Peyer's patch (tissue), 4 donors: ENCODE measurements around the gene KCTD1. TPM values are rescaled to one million over a fixed set of nuclear protein-coding genes. Genes with fewer than 3 reads are reported as not detected.

Experiments used
- DNase-seq, 3 donors: peaks; one replicate each; pipeline ENCODE4 v3.0.0-alpha.2; 2017 to 2019
- H3K27ac ChIP-seq, 4 donors: fragments of 200-600 bp; sonication (generic); one replicate each; pipeline ENCODE4 v1.5.1; 2016 to 2019
- H3K27me3 ChIP-seq, 2 donors: fragments of 200-600 bp; sonication (generic); one replicate each; pipeline ENCODE4 v1.5.1; 2019
- H3K36me3 ChIP-seq, 3 donors: fragments of 200-600 bp; sonication (generic); one replicate each; pipeline ENCODE4 v1.5.1; 2016 to 2019
- H3K4me1 ChIP-seq, 4 donors: fragments of 200-600 bp; sonication (generic); one replicate each; pipeline ENCODE4 v1.5.1; 2016 to 2019
- H3K4me3 ChIP-seq, 4 donors: fragments of 200-600 bp; sonication (generic); 1 replicate in 3 of 4; 2 replicates in 1 of 4; pipeline ENCODE4 v1.5.1; 2016 to 2019; ENCODE audit warnings: mild to moderate bottlenecking in 1 of 4
- H3K9me3 ChIP-seq, 4 donors: fragments of 200-600 bp; sonication (generic); one replicate each; pipeline ENCODE4 v1.5.1; 2016 to 2019; ENCODE audit warnings: mild to moderate bottlenecking in 1 of 4
- CTCF ChIP-seq, 6 experiments: fragments of 450-650 bp in 4 of 6; fragments of 200-600 bp in 2 of 6; sonication (generic) in 1 of 6; IDR thresholded peaks; one replicate each; pipeline ENCODE4 v1.5.1; 2017 to 2019; ENCODE audit warnings: antibody characterized with exemption in 6 of 6, mild to moderate bottlenecking in 3 of 6, moderate library complexity in 1 of 6
- POLR2A ChIP-seq, 2 donors: fragments of 450-650 bp; IDR thresholded peaks; one replicate each; pipeline ENCODE4 v1.5.1; 2017; ENCODE audit warnings: antibody characterized with exemption in 2 of 2, mild to moderate bottlenecking in 2 of 2, moderate library complexity in 2 of 2
- small RNA-seq, 2 donors: library from RNA; depleted of rRNA; stranded (forward); fragments of <200 nt; gene quantifications; one replicate each; pipeline ENCODE3, GENCODE V24; 2016
- total RNA-seq, 4 donors: library from RNA; depleted of rRNA; stranded (reverse); fragments of >200 nt; gene quantifications; one replicate each; pipeline ENCODE4 v1.1.0, GENCODE V29; 2016

Gene KCTD1
- total RNA-seq, 4 donors from 2014 or later, result 2.5 to 6.3 (median 4.7) TPM

- TF ChIP-seq POLR2A (IDR thresholded peaks at IDR 0.05) (no peak), CTCF (IDR thresholded peaks at IDR 0.05) (no peak)
- H3K27me3 ChIP-seq, result no peaks in the 10 kb centered on the region
- no peak overlapping the region for H3K4me3 ChIP-seq
- H3K27ac ChIP-seq, result no peak overlapping the region
- H3K36me3 ChIP-seq, result no peaks in the 10 kb centered on the region
- DNase-seq, result no peak
- no peaks in the 10 kb centered on the region for H3K9me3 ChIP-seq
- H3K4me1 ChIP-seq, result no peaks in the 10 kb centered on the region
Observed at GRCh38 chr18:26407736-26408601, 140.4 kb downstream of the KCTD1 start.

GRCh38 chr18:26406854-26407517 lies 141.4 kb downstream of the KCTD1 start:
- no peak overlapping the region for H3K4me3 ChIP-seq
- H3K4me1 ChIP-seq, result no peaks in the 10 kb centered on the region
- no peaks in the 10 kb centered on the region for H3K27me3 ChIP-seq
- TF ChIP-seq POLR2A (IDR thresholded peaks at IDR 0.05) (no peak), CTCF (IDR thresholded peaks at IDR 0.05) (no peak)
- H3K9me3 ChIP-seq, result no peaks in the 10 kb centered on the region
- no peak for DNase-seq
- no peak overlapping the region for H3K27ac ChIP-seq
- no peaks in the 10 kb centered on the region for H3K36me3 ChIP-seq

GRCh38 chr18:26406324-26406723 lies 142.0 kb downstream of the KCTD1 start:
- Histone ChIP-seq H3K4me3 (no peak overlapping the region), H3K27me3 (no peaks in the 10 kb centered on the region), H3K4me1 (no peaks in the 10 kb centered on the region), H3K36me3 (no peaks in the 10 kb centered on the region), H3K27ac (no peak overlapping the region), H3K9me3 (no peaks in the 10 kb centered on the region)
- no peak for DNase-seq
- TF ChIP-seq CTCF (IDR thresholded peaks at IDR 0.05) (no peak), POLR2A (IDR thresholded peaks at IDR 0.05) (no peak)

GRCh38 chr18:26405190-26405801 lies 143.1 kb downstream of the KCTD1 start:
- no peaks in the 10 kb centered on the region for H3K27me3 ChIP-seq
- no peak overlapping the region for H3K4me3 ChIP-seq
- H3K36me3 ChIP-seq, result no peaks in the 10 kb centered on the region
- H3K9me3 ChIP-seq, result no peaks in the 10 kb centered on the region
- no peak for DNase-seq
- TF ChIP-seq CTCF (IDR thresholded peaks at IDR 0.05), result peak in 2 of 6 experiments; percentile 14 to 18
- no peak for TF ChIP-seq POLR2A (IDR thresholded peaks at IDR 0.05)
- H3K4me1 ChIP-seq, result no peaks in the 10 kb centered on the region
- H3K27ac ChIP-seq, result no peak overlapping the region

Small RNA genes within 50 kb of the gene (small RNA-seq; reads per million reads assigned to genes)
- 0 reads per million in 2 donors for gene MIR8057
